CD4-positive, alpha-beta T cell treated with Interferon gamma for 1 hour (primary cell): ENCODE data around the gene SH3BP5L.
"Not testable (repeated sequence)": the region's sequence is repeated elsewhere in the genome, so short reads cannot be mapped to it uniquely, and the experiment has no call there.

Experiments
- DNase-seq: peaks from one replicate; pipeline ENCODE4 v3.0.0-alpha.2; 2020

Gene SH3BP5L

DNA sequence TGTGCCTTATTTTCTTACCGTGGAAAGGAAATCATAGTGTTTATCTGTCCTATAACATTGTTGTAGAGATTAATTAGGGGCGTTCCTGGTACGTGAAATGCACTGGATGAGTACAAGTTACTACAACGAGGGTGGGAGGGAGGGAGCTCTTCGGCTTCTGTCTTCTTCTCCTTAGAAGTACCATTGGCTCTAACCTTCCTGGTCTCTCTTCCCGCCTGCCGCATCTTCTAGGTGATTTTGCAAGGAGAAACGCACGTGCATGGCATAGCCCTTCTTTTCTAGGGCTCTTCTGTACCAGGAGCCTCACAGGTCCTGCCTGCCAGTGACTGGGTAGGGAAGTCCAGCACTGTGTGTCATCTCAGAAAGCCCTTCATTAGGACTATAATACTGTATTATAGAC, 16.8 kb downstream of the SH3BP5L start:
- no peak for DNase-seq

DNA sequence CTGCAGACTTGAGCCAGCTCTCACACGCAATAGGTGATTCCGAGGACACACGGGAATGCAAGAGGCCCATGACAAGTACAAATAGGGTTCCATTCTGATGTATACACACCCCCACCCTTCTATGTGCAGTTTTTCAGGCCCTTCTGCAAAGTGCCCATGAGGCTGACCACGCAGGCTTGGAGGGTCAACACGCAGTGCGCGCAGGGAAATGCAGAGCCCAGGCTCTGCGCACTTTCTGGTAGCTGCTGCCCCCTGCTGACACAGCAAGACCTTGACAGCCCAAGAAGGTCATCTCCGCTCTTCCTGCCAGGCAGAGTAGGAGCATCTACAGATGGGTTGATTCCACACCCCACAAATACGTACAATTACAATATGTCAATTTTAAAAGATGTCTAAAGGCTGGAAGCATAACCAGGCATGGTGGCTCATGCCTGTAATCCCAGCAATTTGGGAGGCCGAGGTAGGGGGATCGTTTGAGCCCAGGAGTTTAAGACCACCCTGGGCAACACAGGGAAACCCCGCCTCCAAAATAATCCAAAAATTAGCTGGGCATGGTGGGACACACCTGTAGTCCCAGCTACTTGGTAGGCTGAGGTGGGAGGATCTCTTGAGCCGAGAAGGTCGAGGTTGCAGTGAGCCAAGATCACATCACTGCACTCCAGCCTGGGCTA, 18.5 kb downstream of the SH3BP5L start:
- DNase-seq: peak; percentile 54

DNA sequence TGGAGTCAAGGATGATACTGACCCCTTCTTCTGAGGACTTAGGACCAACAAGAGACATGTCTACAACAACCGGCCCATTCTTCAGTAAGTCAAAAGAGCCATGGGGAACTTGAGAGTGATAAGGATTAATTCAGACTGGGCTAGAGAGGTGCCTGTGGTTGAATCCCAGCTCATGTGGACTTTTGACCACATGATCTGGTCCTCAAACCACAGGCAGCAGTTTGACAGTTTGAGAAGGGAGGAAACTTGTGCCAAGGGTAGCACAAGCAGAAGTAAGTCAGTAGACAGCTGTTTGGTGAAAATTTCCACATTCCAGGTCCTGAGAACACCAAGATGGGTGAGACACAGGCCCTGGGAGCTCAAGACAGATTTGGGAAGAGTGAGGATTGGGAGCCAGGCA, 19.8 kb downstream of the SH3BP5L start:
- DNase-seq: no peak

- DNase-seq: peak; percentile 31
These were observed 20.7 kb downstream of the SH3BP5L start for GRCh38 chr1:248804771-248805681.

DNA sequence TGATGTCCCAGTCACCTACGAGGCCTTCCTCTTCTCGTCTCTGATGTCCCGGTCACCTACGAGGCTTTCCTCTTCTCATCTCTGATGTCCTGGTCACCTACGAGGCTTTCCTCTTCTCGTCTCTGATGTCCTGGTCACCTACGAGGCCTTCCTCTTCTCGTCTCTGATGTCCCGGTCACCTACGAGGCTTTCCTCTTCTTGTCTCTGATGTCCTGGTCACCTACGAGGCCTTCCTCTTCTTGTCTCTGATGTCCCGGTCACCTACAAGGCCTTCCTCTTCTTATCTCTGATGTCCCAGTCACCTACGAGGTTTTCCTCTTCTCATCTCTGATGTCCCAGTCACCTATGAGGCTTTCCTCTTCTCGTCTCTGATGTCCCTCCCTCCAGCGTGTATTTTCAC, 22.2 kb downstream of the SH3BP5L start:
- DNase-seq: not testable (repeated sequence)

DNA sequence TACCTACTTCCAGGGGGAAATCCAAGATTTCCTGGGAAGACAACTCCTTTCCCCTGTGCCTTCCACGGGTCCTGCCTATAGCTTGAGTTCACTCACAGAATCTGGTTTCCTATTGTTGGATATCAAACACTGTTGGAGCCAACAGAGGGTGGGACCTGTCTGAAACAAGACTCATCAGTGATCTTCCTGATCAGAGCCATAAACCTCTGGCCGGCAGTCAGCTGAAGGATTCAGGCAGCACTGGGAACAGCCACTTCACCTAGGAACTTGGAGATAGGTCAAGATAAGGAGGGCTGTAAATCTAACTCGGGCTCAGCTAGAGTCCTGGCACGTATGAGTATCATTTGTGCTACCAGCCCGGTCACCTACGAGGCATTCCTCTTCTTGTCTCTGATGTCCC, 23.3 kb downstream of the SH3BP5L start:
- no peak for DNase-seq

DNA sequence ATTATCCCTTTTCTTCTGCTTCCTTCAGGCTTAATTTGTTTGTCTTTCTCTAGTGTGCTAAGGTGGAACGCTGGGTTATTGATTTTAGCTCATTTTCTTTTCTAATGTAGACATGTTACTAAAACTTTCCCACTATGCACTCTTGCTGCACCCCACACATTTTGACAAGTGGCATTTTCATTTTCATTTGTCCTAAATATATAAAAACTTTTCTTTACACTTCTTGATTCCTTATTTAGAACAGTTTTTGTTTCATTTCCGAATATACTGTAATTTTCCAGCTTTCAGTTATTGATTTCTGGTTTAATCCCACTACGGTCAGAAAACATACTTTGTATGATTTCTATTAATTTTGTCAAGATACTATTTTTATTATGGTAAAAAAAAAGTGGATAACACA, 25.3 kb downstream of the SH3BP5L start:
- DNase-seq: no peak

- DNase-seq: no peak
These were observed 26.9 kb downstream of the SH3BP5L start for GRCh38 chr1:248798791-248799190.

DNA sequence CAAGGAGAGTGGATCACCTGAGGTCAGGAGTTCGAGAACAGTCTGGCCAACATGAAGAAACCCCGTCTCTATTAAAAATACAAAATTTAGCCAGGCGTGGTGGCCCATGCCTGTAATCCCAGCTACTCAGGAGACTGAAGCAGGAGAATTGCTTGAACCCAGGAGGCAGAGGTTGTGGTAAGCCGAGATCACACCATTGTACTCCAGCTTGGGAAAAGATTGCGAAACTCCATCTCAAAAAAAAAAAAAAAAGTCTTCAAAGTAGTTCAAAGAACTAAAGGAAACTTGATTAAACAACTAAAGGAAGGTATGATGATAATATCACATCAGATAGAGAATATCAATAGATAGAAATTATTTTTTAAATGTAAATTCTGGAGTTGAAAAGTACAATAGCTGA, 31.1 kb downstream of the SH3BP5L start:
- not testable (repeated sequence) for DNase-seq

DNA sequence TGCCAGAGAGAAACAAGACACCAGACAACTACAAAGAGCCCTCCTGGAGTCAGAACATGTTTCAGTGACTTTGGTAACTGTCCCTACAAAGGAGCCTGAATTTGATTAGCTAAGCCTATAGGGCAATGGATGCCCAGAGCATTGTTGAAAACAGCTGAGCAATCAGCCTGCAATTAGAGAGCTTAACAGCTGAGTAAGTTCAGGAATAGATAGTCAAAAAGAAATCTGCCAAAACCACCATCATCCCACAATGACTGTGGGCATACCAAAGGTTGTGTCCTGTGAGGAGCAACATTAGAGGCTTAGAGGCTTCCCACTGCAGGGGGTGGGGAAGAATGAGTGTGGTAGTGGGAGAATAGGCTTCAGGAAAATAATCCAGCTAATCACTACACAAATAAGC, 32.1 kb downstream of the SH3BP5L start:
- DNase-seq: no peak

DNA sequence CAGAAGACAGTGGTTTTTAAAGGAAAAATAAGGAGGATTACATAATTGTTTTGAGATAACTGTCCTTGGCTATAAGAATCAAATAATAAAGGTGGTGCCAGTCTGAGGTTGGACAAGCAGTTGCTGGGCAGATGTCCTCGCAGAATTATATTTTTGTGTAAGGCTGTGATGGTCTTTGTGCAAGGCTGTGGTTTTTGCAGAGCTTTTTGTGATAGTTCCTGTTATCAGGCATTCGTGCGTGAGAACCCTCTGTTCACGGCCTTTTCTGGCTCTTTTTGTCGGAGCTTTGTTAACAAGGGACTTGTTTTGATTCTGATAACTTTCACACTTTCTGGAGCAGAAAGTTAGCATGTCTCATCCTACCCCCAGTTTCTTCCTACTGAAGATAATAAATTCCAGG, 33.4 kb downstream of the SH3BP5L start:
- no peak for DNase-seq

GRCh38 chr1:248791010-248791409, 34.7 kb downstream of the SH3BP5L start:
- no peak for DNase-seq

DNA sequence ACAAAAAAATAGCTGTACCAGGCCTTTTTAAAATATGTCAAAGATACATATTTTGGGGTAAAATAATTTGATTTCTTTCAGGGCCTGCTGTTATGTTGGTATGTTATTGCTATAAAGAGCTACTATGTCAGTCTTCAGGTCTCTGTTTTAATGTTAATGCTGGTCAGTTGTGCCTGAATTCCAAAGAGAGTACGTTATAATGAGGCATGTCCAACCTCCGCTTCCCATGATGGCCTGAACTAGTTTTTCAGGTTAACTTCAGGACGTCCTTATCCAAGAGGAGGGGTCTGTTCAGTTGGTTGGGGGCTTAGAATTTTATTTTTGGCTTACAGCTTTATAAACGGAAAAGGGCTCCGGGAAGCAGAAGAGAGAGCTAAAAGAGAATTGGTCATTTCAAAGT, 35.3 kb downstream of the SH3BP5L start:
- DNase-seq: no peak

GRCh38 chr1:248789337-248789736, 36.4 kb downstream of the SH3BP5L start:
- DNase-seq: not testable (repeated sequence)

DNA sequence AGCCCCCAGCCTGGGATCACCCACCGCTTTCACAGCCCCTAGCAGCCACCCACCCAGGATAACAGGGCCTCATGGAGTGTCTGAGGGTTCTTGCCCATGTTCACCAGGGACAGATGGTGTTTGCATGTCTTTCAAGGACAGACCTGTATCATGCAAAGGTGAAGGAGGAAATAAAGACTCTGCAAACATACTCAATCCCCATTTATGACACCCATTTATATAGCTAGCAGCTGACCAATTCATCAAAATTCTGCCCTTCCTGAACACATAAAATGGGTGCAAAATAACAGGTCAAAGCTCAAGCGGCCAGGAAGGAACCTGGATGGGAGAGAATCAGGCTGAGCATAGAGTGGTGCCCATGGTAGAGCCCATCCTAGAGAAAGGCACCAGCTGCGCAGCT, 37.4 kb downstream of the SH3BP5L start:
- no peak for DNase-seq

DNA sequence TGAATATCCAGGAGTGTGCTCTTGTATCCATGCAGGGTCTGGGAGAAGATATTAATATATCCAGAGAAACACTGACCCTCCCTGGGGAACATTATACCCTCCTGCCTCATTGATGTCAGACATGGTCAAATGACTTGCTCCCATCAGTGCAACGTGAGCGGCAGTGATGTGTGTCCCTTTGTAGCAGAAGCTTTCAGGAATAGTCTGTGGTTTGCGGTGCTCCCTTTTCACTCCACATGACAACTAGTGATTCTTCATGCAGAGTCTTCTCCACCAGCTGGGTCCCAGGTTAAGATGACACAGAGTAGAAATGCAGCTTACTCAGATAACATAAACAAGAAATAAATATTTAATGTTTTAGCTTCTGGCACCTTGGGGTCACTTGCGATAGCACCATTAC, 38.3 kb downstream of the SH3BP5L start:
- no peak for DNase-seq

- no peak for DNase-seq
These were observed 39.6 kb downstream of the SH3BP5L start for GRCh38 chr1:248786156-248786555.

- DNase-seq: no peak
These were observed 42.3 kb downstream of the SH3BP5L start for GRCh38 chr1:248783367-248783766.

- no peak for DNase-seq
These were observed 43.1 kb downstream of the SH3BP5L start for GRCh38 chr1:248782416-248783141.

DNA sequence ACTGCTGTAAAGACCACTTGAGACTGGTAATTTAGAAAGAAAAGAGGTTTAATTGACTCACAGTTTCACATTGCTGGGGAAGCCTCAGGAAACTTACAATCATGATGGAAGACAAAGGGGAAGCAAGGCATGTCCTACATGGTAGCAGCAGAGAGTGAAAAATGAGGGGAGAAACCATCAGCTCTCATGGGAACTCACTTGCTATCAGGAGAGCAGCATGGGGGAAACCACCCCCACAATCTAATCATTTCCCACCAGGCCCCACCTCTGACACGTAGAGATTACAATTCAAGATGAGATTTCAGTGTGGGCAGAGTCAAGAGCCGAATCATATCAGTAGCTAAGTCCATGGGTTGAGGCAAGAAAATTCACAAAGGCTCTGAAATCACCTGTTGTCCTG, 46.4 kb downstream of the SH3BP5L start:
- DNase-seq: no peak

DNA sequence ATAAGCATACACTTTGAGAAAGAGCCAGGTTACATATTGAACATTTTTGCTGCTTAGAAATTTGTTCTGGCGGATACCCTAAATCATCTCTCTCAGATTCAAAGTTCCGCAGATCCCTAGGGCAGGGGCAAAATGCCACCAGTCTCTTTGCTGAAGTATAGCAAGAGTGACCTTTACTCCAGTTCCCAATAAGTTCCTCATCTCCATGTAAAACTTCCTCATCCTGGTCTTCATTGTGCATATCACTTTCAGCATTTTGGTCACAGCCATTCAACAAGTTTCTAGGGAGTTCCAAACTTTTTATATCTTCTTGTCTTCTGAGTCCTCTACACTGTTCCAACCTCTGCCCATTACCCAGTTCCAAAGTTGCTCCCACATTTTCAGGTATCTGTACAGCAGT, 46.8 kb downstream of the SH3BP5L start:
- no peak for DNase-seq

GRCh38 chr1:248776991-248777390, 48.7 kb downstream of the SH3BP5L start:
- no peak for DNase-seq

- DNase-seq: no peak
These were observed 50.3 kb downstream of the SH3BP5L start for GRCh38 chr1:248775441-248775840.
